H1 (cell line): ENCODE results near the gene ASGR2. TPM values are rescaled to one million over a fixed set of nuclear protein-coding genes. Genes with fewer than 3 reads are reported as not detected.

Source experiments
- CTCF ChIA-PET: fragments of 300-600 bp; sonication (Branson Sonifier 250); formaldehyde crosslinking; loops from one replicate; lab custom pipeline; 2021; ENCODE audit not compliant: partially characterized antibody; lab: Charles Lee
- POLR2A ChIA-PET: fragments of 300-600 bp; sonication (Branson Sonifier 250); formaldehyde crosslinking; loops from one replicate; lab custom pipeline; 2021; ENCODE audit warnings: inconsistent platforms; ENCODE audit not compliant: partially characterized antibody; lab: Charles Lee
- DNase-seq, 2 experiments: peaks; one replicate each; pipeline versions ENCODE4 v3.0.0 to v3.0.0-alpha.2; 2010 to 2022; ENCODE audit warnings: low spot score in 2 of 2, low read depth in 1 of 2, mixed read lengths in 1 of 2
- FAIRE-seq: peaks from 2 replicates; lab custom pipeline; 2011; peaks lifted over from hg19 to GRCh38; lab: Jason Lieb, UNC
- H2AFZ ChIP-seq: 2 replicates; pipeline ENCODE4 v1.8.1; 2012; ENCODE audit warnings: low read length, inconsistent platforms
- H2AK5ac ChIP-seq: 2 replicates; pipeline ENCODE4 v1.6.1; 2013; ENCODE audit warnings: low read depth, low read length
- H2BK120ac ChIP-seq: replicated peaks from 2 replicates; pipeline ENCODE3; 2013; ENCODE audit warnings: low read depth, low read length, inconsistent platforms
- H2BK12ac ChIP-seq: 2 replicates; pipeline ENCODE4 v1.6.1; 2013; ENCODE audit warnings: low read depth, low read length
- H2BK15ac ChIP-seq: 2 replicates; pipeline ENCODE4 v1.6.1; 2013; ENCODE audit warnings: low read length
- H2BK20ac ChIP-seq: 2 replicates; pipeline ENCODE4 v1.6.1; 2013; ENCODE audit warnings: low read length
- H2BK5ac ChIP-seq: 2 replicates; pipeline ENCODE4 v1.6.1; 2013; ENCODE audit warnings: low read depth, low read length
- H3K14ac ChIP-seq: 2 replicates; pipeline ENCODE4 v1.6.1; 2013; ENCODE audit warnings: inconsistent platforms; ENCODE audit not compliant: insufficient read length
- H3K18ac ChIP-seq: 2 replicates; pipeline ENCODE4 v1.6.1; 2013; ENCODE audit warnings: low read length; ENCODE audit errors: extremely low read depth
- H3K23ac ChIP-seq: 2 replicates; pipeline ENCODE4 v1.6.1; 2013; ENCODE audit warnings: inconsistent platforms; ENCODE audit not compliant: insufficient read length
- H3K23me2 ChIP-seq: 2 replicates; pipeline ENCODE4 v1.6.1; 2013; ENCODE audit warnings: low read depth, low read length
- H3K27ac ChIP-seq: 2 replicates; pipeline ENCODE4 v1.6.1; 2011; ENCODE audit warnings: low read depth, low read length, inconsistent platforms
- H3K27me3 ChIP-seq, 4 experiments: replicated peaks in 1 of 4; 1 replicate in 1 of 4; 2 replicates in 3 of 4; pipeline versions ENCODE4 v1.6.1 to v1.8.1; 2011 to 2013; ENCODE audit warnings: low read length in 3 of 4, mild to moderate bottlenecking in 3 of 4, inconsistent platforms in 2 of 4, mixed read lengths in 2 of 4, moderate library complexity in 1 of 4; ENCODE audit not compliant: control insufficient read depth in 3 of 4, insufficient read depth in 3 of 4; ENCODE audit errors: extremely low read depth in 1 of 4
- H3K36me3 ChIP-seq, 4 experiments: 2 replicates each; pipeline versions ENCODE4 v1.6.1 to v1.8.1; 2011 to 2013; ENCODE audit warnings: mild to moderate bottlenecking in 4 of 4, low read length in 3 of 4, moderate library complexity in 2 of 4, control low read depth in 1 of 4, inconsistent platforms in 1 of 4; ENCODE audit not compliant: insufficient read depth in 4 of 4, control insufficient read depth in 2 of 4
- H3K4ac ChIP-seq: replicated peaks from 2 replicates; pipeline ENCODE3; 2013; ENCODE audit warnings: low read length, low read depth, mixed read lengths, inconsistent platforms; ENCODE audit not compliant: insufficient read length
- H3K4me1 ChIP-seq, 4 experiments: replicated peaks in 1 of 4; 1 replicate in 1 of 4; 2 replicates in 3 of 4; pipeline versions ENCODE4 v1.6.1 to v1.8.1; 2011 to 2013; ENCODE audit warnings: low read length in 3 of 4, inconsistent platforms in 2 of 4, mixed read lengths in 1 of 4; ENCODE audit not compliant: insufficient read depth in 4 of 4, control insufficient read depth in 3 of 4
- H3K4me2 ChIP-seq, 2 experiments: 2 replicates each; pipeline versions ENCODE4 v1.6.1 to v1.8.1; 2011 to 2013; ENCODE audit warnings: low read depth in 2 of 2, low read length in 2 of 2, control low read depth in 1 of 2, inconsistent platforms in 1 of 2, mild to moderate bottlenecking in 1 of 2; ENCODE audit not compliant: insufficient read depth in 1 of 2
- H3K4me3 ChIP-seq, 4 experiments: fragments of 200-600, 300-600 bp in 1 of 4; sonication (generic), shearing (Covaris generic), sonication (Bioruptor Twin) in 1 of 4; 2 replicates each; pipeline versions ENCODE4 v1.5.1 to v1.8.1; 2011 to 2016; ENCODE audit warnings: low read length in 4 of 4, low read depth in 3 of 4, control low read depth in 2 of 4, inconsistent platforms in 2 of 4, mild to moderate bottlenecking in 2 of 4, mixed read lengths in 1 of 4, moderate library complexity in 1 of 4; ENCODE audit not compliant: insufficient read depth in 2 of 4; ENCODE audit errors: extremely low read depth in 1 of 4
- H3K56ac ChIP-seq: replicated peaks from 2 replicates; pipeline ENCODE3; 2013; ENCODE audit warnings: low read depth, mild to moderate bottlenecking, mixed read lengths, low read length, inconsistent platforms; ENCODE audit not compliant: insufficient read length
- H3K79me1 ChIP-seq: 2 replicates; pipeline ENCODE4 v1.6.1; 2013; ENCODE audit warnings: low read depth, low read length, control low read depth
- H3K79me2 ChIP-seq, 2 experiments: 2 replicates each; pipeline versions ENCODE4 v1.6.1 to v1.8.1; 2012 to 2013; ENCODE audit warnings: low read length in 2 of 2, mild to moderate bottlenecking in 2 of 2, inconsistent platforms in 1 of 2; ENCODE audit not compliant: insufficient read depth in 2 of 2, control insufficient read depth in 1 of 2
- H3K9ac ChIP-seq, 4 experiments: replicated peaks in 1 of 4; 1 replicate in 1 of 4; 2 replicates in 3 of 4; pipeline versions ENCODE4 v1.6.1 to v1.8.1; 2011 to 2013; ENCODE audit warnings: low read depth in 3 of 4, low read length in 3 of 4, control low read depth in 2 of 4, mild to moderate bottlenecking in 2 of 4, moderate library complexity in 2 of 4, inconsistent platforms in 1 of 4; ENCODE audit errors: extremely low read depth in 1 of 4
- H3K9me3 ChIP-seq, 2 experiments: 2 replicates each; pipeline versions ENCODE4 v1.6.1 to v1.8.1; 2012 to 2013; ENCODE audit warnings: mild to moderate bottlenecking in 2 of 2, moderate library complexity in 2 of 2, control low read depth in 1 of 2, inconsistent platforms in 1 of 2, low read depth in 1 of 2, low read length in 1 of 2, mixed read lengths in 1 of 2; ENCODE audit not compliant: insufficient read depth in 2 of 2
- H4K20me1 ChIP-seq, 2 experiments: replicated peaks in 1 of 2; 2 replicates each; pipeline versions ENCODE3 to v1.8.1; 2011 to 2013; ENCODE audit warnings: inconsistent platforms in 2 of 2, low read length in 2 of 2, mild to moderate bottlenecking in 1 of 2; ENCODE audit not compliant: insufficient read depth in 2 of 2, control insufficient read depth in 1 of 2
- H4K5ac ChIP-seq: 2 replicates; pipeline ENCODE4 v1.6.1; 2013; ENCODE audit warnings: low read length, low read depth, mixed read lengths, inconsistent platforms; ENCODE audit not compliant: insufficient read length
- H4K8ac ChIP-seq: 2 replicates; pipeline ENCODE4 v1.8.0; 2013; ENCODE audit warnings: mild to moderate bottlenecking, moderate library complexity, low read length, inconsistent platforms; ENCODE audit not compliant: insufficient read depth; ENCODE audit errors: extremely low read depth
- H4K91ac ChIP-seq: replicated peaks from 2 replicates; pipeline ENCODE3; 2013; ENCODE audit warnings: low read length, mixed read lengths, inconsistent platforms; ENCODE audit not compliant: insufficient read length
- GABPA ChIP-seq: IDR thresholded peaks from 2 replicates; pipeline ENCODE4 v1.6.1; 2011; ENCODE audit warnings: mild to moderate bottlenecking, low read length, moderate library complexity, borderline replicate concordance; ENCODE audit not compliant: insufficient read depth
- JUN ChIP-seq: IDR thresholded peaks from 2 replicates; pipeline ENCODE4 v1.6.1; 2011; ENCODE audit warnings: low read depth, mild to moderate bottlenecking, improper control_type of control experiment, low read length
- POLR2A ChIP-seq, 2 experiments: IDR thresholded peaks; 1 replicate in 1 of 2; 2 replicates in 1 of 2; pipeline ENCODE4 v1.6.1; 2011; ENCODE audit warnings: low read depth in 2 of 2, low read length in 2 of 2, mild to moderate bottlenecking in 2 of 2; ENCODE audit errors: control extremely low read depth in 1 of 2
- WGBS, 2 experiments: shearing (Covaris generic) in 1 of 2; methylation state at CpG; one replicate each; pipeline versions ENCODE4 v1.1.6 to v1.1.7; 2013 to 2015; ENCODE audit warnings: low lambda C conversion rate in 2 of 2, mixed read lengths in 2 of 2, inconsistent platforms in 1 of 2, low coverage in 1 of 2, missing lambda C conversion rate in 1 of 2; ENCODE audit not compliant: insufficient replicate concordance in 2 of 2, insufficient coverage in 1 of 2, insufficient read length in 1 of 2; ENCODE audit errors: extremely low coverage in 1 of 2, missing lambda C conversion rate in 1 of 2; 5-methylcytosine and 5-hydroxymethylcytosine counted together
- polyA plus RNA-seq, 7 experiments: library from polyadenylated mRNA; depleted of rRNA in 3 of 7; stranded (reverse) in 5 of 7; unstranded in 2 of 7; fragments of >200 nt in 5 of 7; fragments of 200-250 nt in 2 of 7; gene quantifications; 1 replicate in 5 of 7; 2 replicates in 1 of 7; 4 replicates in 1 of 7; pipeline versions ENCODE4 v1.2.1 to v1.2.3, GENCODE V29; 2011 to 2013; ENCODE audit warnings: missing spikeins in 2 of 7, mixed read lengths in 2 of 7
- total RNA-seq: library from RNA; stranded (reverse); fragmentation: NEBNext Ultra II Directional; extraction: Animal tissue kit (Norgen Biotek cat#: 25700); gene quantifications from 2 replicates; pipeline ENCODE4 v1.2.1, GENCODE V29; 2021

The ASGR2 gene
- total and polyA plus RNA-seq, 2 of the 8 experiments (the other 6 are each of a cell fraction or from before 2014, with no cell fraction given), result 0.91 TPM; not detected in 1

GRCh38 chr17:7068268-7068667 lies 46.4 kb downstream of the ASGR2 start:
- Histone ChIP-seq H3K4me1 (no peaks in the 10 kb centered on the region), H3K23ac (no peak overlapping the region), H2BK20ac (no peak overlapping the region), H3K27ac (no peak overlapping the region), H3K9ac (no peak overlapping the region), H2AFZ (no peak overlapping the region), H3K23me2 (no peaks in the 10 kb centered on the region), H3K56ac (no peak overlapping the region), H3K14ac (no peak overlapping the region), H2BK15ac (no peak overlapping the region), H3K18ac (no peak overlapping the region), H4K5ac (no peak overlapping the region), H3K9me3 (peaks cover 16 to 21% of the 10 kb centered on the region in 2 experiments), H3K27me3 (no peaks in the 10 kb centered on the region), H4K8ac (no peak overlapping the region), H3K79me2 (no peaks in the 10 kb centered on the region), H4K20me1 (no peaks in the 10 kb centered on the region), H4K91ac (no peak overlapping the region), H2AK5ac (no peak overlapping the region), H3K4ac (no peak overlapping the region), H3K36me3 (no peaks in the 10 kb centered on the region), H2BK120ac (no peak overlapping the region), H3K4me2 (no peak overlapping the region), H3K4me3 (no peak overlapping the region), H2BK5ac (no peak overlapping the region), H2BK12ac (no peak overlapping the region), H3K79me1 (no peaks in the 10 kb centered on the region)
- 42% methylated on average over 1 of the region's 1 CpG; no CpG with 5 or more reads in 1 of the 2 experiments for WGBS, 2 experiments
- TF ChIP-seq POLR2A (IDR thresholded peaks at IDR 0.05; ENCODE audit: control extremely low read depth in 1 of 2, low read depth in 2 of 2, low read length in 2 of 2), result no peak
- TF ChIP-seq JUN, result no peak
- TF ChIP-seq GABPA, result no peak
- CTCF ChIA-PET, result interaction anchor here (1.6 kb wide), 1 partner anchor 16 kb away, joined by 6 read pairs; no protein-coding TSS in a partner anchor
- FAIRE-seq (no peak), DNase-seq (no peak)
- POLR2A ChIA-PET, result no interaction called here
